A673 (cell line): ENCODE results near the gene FAM227B. TPM values are rescaled to one million over a fixed set of nuclear protein-coding genes. Genes with fewer than 3 reads are reported as not detected.

ENCODE experiments used
- BruUV-seq: library from RNA; stranded (reverse); fragments of 400-500 nt; replicated peaks from 2 replicates; lab custom pipeline; 2021; lab: Mats Ljungman, UMichigan
- CTCF ChIA-PET: fragments of 300-600 bp; sonication (Branson Sonifier 250); formaldehyde crosslinking; loops from one replicate; lab custom pipeline; 2022; ENCODE audit warnings: antibody characterized with exemption; lab: Charles Lee
- POLR2A ChIA-PET: fragments of 300-600 bp; sonication (Branson Sonifier 250); formaldehyde crosslinking; loops from one replicate; lab custom pipeline; 2022; ENCODE audit warnings: antibody characterized with exemption; ENCODE audit not compliant: low non-redundant PET; lab: Charles Lee
- DNase-seq: peaks from one replicate; pipeline ENCODE4 v3.0.0-alpha.2; 2015; ENCODE audit warnings: low spot score
- H3K27ac ChIP-seq: fragments of 200-600 bp; sonication (generic); 2 replicates; pipeline ENCODE4 v1.5.1; 2016; ENCODE audit warnings: mixed run types, low read depth, mild to moderate bottlenecking, mixed read lengths, antibody characterized with exemption, low read length; ENCODE audit not compliant: poor library complexity, severe bottlenecking
- H3K27me3 ChIP-seq: fragments of 200-600 bp; sonication (generic); replicated peaks from 2 replicates; pipeline ENCODE4 v1.6.1; 2017; ENCODE audit warnings: mixed run types, low read depth, mild to moderate bottlenecking, mixed read lengths, antibody characterized with exemption, low read length; ENCODE audit not compliant: insufficient read depth, poor library complexity
- H3K36me3 ChIP-seq: fragments of 200-600 bp; sonication (generic); 2 replicates; pipeline ENCODE4 v1.6.1; 2016; ENCODE audit warnings: mixed run types, mild to moderate bottlenecking, mixed read lengths, antibody characterized with exemption, low read length; ENCODE audit not compliant: insufficient read depth, poor library complexity, severe bottlenecking
- H3K4me1 ChIP-seq: fragments of 200-600 bp; sonication (generic); 2 replicates; pipeline ENCODE4 v1.6.1; 2017; ENCODE audit warnings: mixed run types, mild to moderate bottlenecking, mixed read lengths, antibody characterized with exemption, low read length; ENCODE audit not compliant: insufficient read depth, poor library complexity, severe bottlenecking
- H3K4me3 ChIP-seq: fragments of 200-600 bp; sonication (generic); 2 replicates; pipeline ENCODE4 v1.5.1; 2016; ENCODE audit warnings: low read depth, mixed run types, mild to moderate bottlenecking, mixed read lengths, low read length; ENCODE audit not compliant: poor library complexity, severe bottlenecking
- H3K9me3 ChIP-seq: fragments of 200-600 bp; sonication (generic); 2 replicates; pipeline ENCODE4 v1.6.1; 2016; ENCODE audit warnings: mixed run types, low read depth, mild to moderate bottlenecking, mixed read lengths, antibody characterized with exemption, low read length; ENCODE audit not compliant: poor library complexity, severe bottlenecking
- EZH2 ChIP-seq: fragments of 200-600 bp; sonication (generic); IDR thresholded peaks from 2 replicates; pipeline ENCODE4 v1.6.1; 2017; ENCODE audit warnings: borderline replicate concordance, low read depth, mild to moderate bottlenecking, mixed read lengths, antibody characterized with exemption, low read length; ENCODE audit not compliant: poor library complexity, severe bottlenecking
- intact Hi-C: fragments of 100-400 bp; cut with micrococcal nuclease; formaldehyde crosslinking; loops from one replicate; pipeline ENCODE4 v1.10.0; 2022; ENCODE audit not compliant: unreplicated experiment
- total RNA-seq: library from RNA; stranded (reverse); gene quantifications from 2 replicates; pipeline ENCODE4 v1.2.3, GENCODE V29; 2021
- TF ChIP-seq, protein P1 (sequence below): fragments of 300-800, 200-600 bp; sonication (generic); conservative IDR thresholded peaks from 2 replicates; pipeline ENCODE4 v1.5.1; 2017; ENCODE audit warnings: low read depth, mild to moderate bottlenecking, antibody characterized with exemption, low read length, moderate library complexity, mixed read lengths

Gene FAM227B
- total RNA-seq, 1 experiment from 2014 or later: 2.3 TPM

DNA sequence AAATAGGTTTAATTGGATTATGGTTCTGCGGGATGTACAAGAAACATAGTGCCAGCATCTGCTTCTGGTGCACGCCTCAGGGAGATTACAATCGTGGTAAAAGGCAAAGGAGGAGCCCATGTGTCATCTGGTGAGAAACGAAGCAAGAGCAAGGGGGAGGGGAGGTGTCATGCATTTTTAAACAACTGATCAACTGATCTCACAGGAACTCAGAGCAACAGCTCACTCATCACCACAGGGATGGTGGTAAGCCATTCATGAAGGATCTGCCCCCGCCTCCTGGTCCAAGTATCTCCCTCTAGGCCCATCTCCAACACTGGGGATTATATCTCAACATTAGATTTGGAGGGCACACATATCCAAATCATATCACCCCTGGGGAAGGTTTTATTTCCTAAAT is 239.7 kb downstream of the FAM227B start:
- ChIA-PET CTCF (no interaction called here), POLR2A (no interaction called here)
- BruUV-seq: no TSS peak
- Histone ChIP-seq H3K27me3 (no peaks in the 10 kb centered on the region), H3K4me3 (no peak overlapping the region), H3K36me3 (no peaks in the 10 kb centered on the region), H3K9me3 (no peaks in the 10 kb centered on the region), H3K4me1 (no peaks in the 10 kb centered on the region), H3K27ac (no peak overlapping the region)
- DNase-seq: no peak
- intact Hi-C loops: no loop called here
- TF ChIP-seq, protein P1, sequence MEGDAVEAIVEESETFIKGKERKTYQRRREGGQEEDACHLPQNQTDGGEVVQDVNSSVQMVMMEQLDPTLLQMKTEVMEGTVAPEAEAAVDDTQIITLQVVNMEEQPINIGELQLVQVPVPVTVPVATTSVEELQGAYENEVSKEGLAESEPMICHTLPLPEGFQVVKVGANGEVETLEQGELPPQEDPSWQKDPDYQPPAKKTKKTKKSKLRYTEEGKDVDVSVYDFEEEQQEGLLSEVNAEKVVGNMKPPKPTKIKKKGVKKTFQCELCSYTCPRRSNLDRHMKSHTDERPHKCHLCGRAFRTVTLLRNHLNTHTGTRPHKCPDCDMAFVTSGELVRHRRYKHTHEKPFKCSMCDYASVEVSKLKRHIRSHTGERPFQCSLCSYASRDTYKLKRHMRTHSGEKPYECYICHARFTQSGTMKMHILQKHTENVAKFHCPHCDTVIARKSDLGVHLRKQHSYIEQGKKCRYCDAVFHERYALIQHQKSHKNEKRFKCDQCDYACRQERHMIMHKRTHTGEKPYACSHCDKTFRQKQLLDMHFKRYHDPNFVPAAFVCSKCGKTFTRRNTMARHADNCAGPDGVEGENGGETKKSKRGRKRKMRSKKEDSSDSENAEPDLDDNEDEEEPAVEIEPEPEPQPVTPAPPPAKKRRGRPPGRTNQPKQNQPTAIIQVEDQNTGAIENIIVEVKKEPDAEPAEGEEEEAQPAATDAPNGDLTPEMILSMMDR: no peak

DNA sequence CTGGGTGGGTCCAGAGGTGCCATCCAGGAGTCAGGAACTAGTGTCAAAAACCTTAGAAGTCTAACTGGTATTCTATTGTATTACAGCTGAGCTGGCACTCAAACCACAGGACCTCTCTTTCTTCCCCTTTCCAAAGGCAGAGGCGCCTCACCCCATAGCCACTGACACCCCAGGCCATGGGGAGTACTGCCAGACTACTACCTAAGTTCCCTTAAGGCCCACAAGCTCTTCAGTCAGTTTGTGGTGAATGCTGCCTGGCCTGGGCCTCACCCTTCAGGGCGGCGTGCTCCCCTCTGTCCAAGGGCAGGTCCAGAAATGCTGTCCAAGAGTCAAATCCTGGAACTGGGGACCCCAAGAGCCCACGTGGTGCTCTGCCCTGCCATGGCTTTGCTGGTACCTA is 240.6 kb downstream of the FAM227B start:
- TF ChIP-seq, protein P1: no peak
- TF ChIP-seq EZH2: no peak
- no peak overlapping the region for H3K4me3 ChIP-seq
- no peaks in the 10 kb centered on the region for H3K36me3 ChIP-seq
- H3K27ac ChIP-seq: no peak overlapping the region
- no peak for DNase-seq
- no peaks in the 10 kb centered on the region for H3K4me1 ChIP-seq
- ChIA-PET CTCF (no interaction called here), POLR2A (no interaction called here)
- no peaks in the 10 kb centered on the region for H3K9me3 ChIP-seq
- BruUV-seq: no TSS peak
- no peaks in the 10 kb centered on the region for H3K27me3 ChIP-seq
- intact Hi-C loops: no loop called here

DNA sequence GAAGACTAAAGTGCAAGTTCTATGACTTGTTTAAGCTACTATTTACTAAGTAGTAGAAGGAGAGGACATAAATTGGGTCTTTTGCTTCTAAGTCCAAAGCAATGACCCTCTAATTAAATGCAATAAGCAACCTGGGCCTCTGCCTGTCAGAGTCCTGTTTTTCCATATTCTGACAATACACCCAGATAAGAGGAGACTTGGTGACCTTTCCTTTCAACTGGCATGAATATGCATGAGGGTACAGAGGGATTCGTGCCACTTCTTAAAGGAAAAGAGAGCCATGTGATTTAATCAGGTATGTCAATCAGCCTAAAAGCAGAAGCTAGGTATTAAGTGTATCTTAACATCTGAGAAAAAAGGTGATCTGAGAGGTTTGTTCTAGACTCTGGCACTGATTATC is 248.3 kb downstream of the FAM227B start:
- CTCF ChIA-PET: no interaction called here

More for the DNA sequence above, 248.3 kb downstream of the FAM227B start:
- BruUV-seq: no TSS peak
- Histone ChIP-seq H3K27me3 (no peaks in the 10 kb centered on the region), H3K9me3 (no peaks in the 10 kb centered on the region), H3K36me3 (no peaks in the 10 kb centered on the region), H3K4me1 (no peaks in the 10 kb centered on the region), H3K27ac (no peak overlapping the region), H3K4me3 (no peak overlapping the region)
- no peak for TF ChIP-seq EZH2
- TF ChIP-seq, protein P1: no peak
- intact Hi-C loops: no loop called here
- DNase-seq: no peak
- POLR2A ChIA-PET: no interaction called here
